HG03060 (cell line): ENCODE data around the gene GADD45G.

ENCODE experiments used
- ATAC-seq: cut with Tn5 transposase; IDR thresholded peaks from one replicate; pipeline ENCODE4 v1.9.1; 2021; ENCODE audit warnings: low read depth, moderate number of reproducible peaks; ENCODE audit not compliant: unreplicated experiment

GADD45G gene

GRCh38 chr9:89628601-89629000 lies 23.8 kb downstream of the GADD45G start:
- ATAC-seq = no peak

DNA sequence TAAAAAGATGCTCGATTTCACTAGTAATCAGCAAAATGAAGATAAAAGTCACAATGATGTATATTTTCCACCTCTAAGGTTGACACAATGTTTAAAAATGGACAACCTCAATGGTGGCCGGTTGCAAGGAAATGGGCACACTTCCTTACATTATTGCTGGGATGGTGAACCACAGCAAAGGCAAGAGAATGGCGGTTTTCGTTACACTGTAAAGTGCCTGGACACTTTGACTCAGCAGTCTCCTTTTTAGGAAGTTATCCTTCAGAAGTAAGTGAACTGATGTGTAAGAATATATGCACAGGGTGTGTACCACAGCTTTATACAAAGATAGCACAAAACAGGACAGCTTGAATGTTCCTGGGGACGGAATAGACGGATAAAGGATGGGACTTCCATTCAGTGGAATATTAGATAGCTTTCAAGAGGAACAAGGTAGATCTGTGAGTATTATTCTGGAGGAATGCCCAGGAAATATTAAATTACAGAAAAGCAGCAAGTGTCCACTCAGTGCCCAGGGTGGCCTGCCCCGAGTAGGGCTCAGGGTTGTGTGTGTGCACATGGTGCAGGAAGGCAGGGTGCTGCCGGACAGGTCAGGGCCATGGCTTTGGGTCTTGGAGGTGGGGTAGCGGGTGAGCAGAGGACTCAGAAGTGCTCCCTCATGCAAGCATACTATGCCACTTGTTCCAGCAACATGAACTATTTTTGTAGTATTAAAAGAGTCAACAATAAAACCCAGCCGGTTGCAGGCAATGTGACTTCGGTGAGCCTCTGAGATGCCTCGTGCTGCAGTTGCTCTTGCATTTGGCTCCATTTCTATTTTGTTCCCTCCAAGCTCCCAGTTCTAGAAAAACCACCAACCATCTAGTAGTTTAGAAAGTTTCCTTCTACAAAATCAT lies 24.5 kb downstream of the GADD45G start:
- ATAC-seq = no peak

GRCh38 chr9:89630508-89630907 lies 25.7 kb downstream of the GADD45G start:
- no peak for ATAC-seq

DNA sequence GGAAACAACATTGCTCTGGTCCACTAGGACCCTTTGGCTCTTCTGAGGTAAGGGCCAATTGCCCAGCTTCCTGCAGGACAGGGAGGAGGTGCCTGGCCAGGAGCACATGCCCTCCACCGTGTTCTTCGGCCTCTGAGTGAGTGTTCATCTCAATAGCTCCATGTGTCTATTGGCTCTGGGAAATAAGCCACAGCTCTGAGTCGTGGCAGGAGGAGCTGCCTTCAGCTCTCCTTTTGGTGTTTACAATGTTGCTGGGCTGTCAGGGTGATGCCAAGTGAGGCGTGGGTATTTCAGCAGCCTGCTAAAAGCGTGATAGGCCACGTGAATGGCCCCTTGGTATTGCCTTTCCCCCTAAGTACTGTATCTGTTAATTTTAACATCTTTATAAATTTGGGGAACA lies 26.6 kb downstream of the GADD45G start:
- ATAC-seq = no peak

GRCh38 chr9:89632192-89632733 lies 27.5 kb downstream of the GADD45G start:
- no peak for ATAC-seq

- ATAC-seq = no peak
Measured at GRCh38 chr9:89632736-89633135, 27.9 kb downstream of the GADD45G start.

- ATAC-seq = no peak
Measured at GRCh38 chr9:89633404-89633803, 28.6 kb downstream of the GADD45G start.

- ATAC-seq = no peak
Measured at GRCh38 chr9:89633920-89634319, 29.1 kb downstream of the GADD45G start.

DNA sequence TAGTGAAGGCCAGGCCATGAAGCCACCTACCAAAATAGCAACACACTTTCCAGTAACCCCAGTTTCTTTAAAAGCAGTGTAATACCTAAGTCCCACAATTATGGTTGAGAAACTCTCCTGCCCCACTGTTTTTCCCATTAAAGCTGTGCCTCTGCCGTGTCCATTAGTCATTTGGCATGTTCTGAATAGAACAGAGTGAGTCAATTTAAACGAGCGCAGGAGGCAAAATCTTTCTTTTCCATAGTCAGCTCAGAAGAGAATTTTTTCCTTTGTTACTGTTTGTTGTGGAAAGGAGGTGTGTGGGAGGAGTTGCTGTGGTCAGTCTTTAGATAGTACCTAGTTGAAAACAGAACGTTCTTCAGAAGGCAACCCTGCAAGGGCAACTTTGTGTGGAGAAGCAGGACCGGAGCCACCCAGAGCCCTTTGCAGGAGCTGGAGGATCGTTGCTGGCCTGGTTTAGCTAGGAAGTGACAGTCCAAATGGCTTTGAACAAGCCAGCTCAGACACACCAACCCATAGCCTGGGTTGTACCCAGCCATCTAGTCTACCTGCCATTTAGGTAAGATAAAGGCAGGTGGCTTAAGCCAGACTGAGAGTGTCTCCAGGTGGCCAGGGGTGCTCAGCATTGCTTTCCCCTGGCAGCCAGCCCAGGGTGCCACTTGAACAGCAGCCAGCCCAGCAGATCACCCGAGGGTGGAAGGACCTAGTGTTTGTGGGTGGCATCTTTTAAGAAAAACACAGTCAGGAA lies 30.4 kb downstream of the GADD45G start:
- no peak for ATAC-seq

DNA sequence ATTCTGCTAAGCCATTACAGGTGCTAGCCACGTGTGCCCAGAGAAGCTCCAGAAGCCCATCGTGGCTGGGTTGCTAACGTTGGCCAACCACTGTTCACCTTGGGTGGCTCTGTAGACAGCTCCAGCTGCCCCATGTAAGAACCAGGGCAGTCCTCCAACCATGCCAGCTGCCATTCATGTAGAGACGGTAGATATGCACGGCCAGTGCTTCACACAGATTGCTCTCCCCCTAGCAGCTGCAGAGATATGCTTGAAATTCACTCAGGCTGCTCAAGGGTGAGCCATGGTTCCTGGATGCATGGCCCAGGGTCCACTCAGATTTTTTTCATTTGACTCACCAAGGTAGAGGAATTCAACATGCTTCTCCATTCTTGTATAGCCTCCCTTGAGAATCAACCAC lies 31.0 kb downstream of the GADD45G start:
- no peak for ATAC-seq

GRCh38 chr9:89637787-89638186 lies 33.0 kb downstream of the GADD45G start:
- ATAC-seq = no peak

- no peak for ATAC-seq
Measured at GRCh38 chr9:89638359-89638758, 33.5 kb downstream of the GADD45G start.

DNA sequence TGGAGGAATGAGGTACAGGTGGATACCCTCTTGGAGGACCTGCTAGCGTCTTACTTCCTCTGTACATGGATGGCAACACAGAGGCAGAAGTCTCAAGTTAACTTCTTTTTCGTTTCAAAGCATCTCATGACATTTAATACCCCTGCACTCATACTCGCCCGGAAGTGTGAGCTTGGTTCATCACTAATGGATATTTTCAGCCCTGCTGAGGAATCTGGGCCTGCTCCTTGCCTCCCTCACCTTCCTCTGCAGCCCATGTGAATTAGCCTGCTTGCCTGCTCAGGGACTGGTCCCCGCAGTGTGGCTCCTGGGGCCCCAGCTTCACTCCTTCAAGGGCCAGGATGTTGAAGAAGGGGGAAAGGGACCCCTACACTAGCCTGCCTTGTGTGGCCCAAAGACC lies 34.1 kb downstream of the GADD45G start:
- no peak for ATAC-seq

DNA sequence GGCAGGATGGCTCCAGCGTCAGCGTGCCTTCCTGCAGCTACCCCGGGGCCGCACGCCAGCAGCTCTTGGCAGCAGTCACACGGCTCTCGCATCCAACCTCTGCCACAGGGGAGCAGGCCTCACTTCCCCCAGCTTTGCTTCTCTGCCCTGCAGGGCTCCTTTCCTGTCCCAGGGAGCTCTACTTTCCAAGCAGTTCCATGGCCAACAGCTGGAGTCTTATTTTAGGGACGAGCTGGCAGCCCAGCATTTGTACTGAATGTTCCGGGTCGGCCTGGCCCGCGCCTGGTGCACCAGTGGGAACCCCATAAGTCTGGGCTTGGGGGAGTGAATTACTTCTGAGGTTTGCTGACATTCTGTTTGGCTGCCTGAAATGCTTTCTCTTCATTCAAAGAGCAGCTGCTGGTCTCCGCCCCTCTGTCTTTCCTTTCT lies 34.6 kb downstream of the GADD45G start:
- no peak for ATAC-seq

DNA sequence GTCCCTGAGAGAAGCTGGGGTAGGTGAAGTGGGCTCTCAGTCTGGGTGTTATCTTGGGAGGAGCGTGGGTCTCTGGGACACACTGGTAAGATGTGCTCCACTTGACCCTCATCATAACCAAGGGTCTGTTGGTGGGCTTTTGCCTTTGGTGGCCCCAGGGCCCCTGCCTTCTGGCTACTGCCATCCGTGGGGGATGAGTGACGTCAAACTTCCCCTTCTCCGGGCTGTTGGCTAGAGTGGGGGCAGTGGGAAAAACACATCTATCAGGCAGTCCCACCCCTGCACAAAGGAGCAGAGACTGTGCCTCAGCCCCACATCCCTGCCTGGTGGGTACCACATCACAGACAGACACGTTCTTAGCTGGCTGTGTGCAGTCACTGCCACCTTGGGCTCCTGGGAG lies 35.1 kb downstream of the GADD45G start:
- no peak for ATAC-seq

GRCh38 chr9:89640361-89640760 lies 35.5 kb downstream of the GADD45G start:
- ATAC-seq = no peak

- no peak for ATAC-seq
Measured at GRCh38 chr9:89640801-89641200, 36.0 kb downstream of the GADD45G start.

GRCh38 chr9:89641980-89642379 lies 37.2 kb downstream of the GADD45G start:
- ATAC-seq = no peak

GRCh38 chr9:89642789-89643188 lies 38.0 kb downstream of the GADD45G start:
- no peak for ATAC-seq

GRCh38 chr9:89646189-89646939 lies 41.6 kb downstream of the GADD45G start:
- ATAC-seq = no peak
